Cardiac muscle cell (in vitro differentiated cells and primary cell): Measurements from ENCODE around the gene RNF149. TPM values are rescaled to one million over a fixed set of nuclear protein-coding genes. Genes with fewer than 3 reads are reported as not detected.

Experiments used
- DNase-seq, 2 donors: peaks; one replicate each; pipeline versions ENCODE4 v3.0.0 to v3.0.0-alpha.2; 2010 to 2017; ENCODE audit warnings: low read depth in 1 of 2, low spot score in 1 of 2
- H3K27ac ChIP-seq: fragments of 200-600 bp; sonication (generic); 2 replicates; pipeline ENCODE4 v1.5.1; 2016
- H3K27me3 ChIP-seq: fragments of 200-600 bp; sonication (generic); 2 replicates; pipeline ENCODE4 v1.6.0; 2016; ENCODE audit warnings: control low read depth
- H3K36me3 ChIP-seq: fragments of 200-600 bp; sonication (generic); 2 replicates; pipeline ENCODE4 v1.5.1; 2016; ENCODE audit warnings: control low read depth
- H3K4me1 ChIP-seq: fragments of 200-600 bp; sonication (generic); 2 replicates; pipeline ENCODE4 v1.8.1; 2017; ENCODE audit warnings: low read depth, mild to moderate bottlenecking, mixed run types
- H3K4me3 ChIP-seq: fragments of 200-600 bp; sonication (generic); 2 replicates; pipeline ENCODE4 v1.5.1; 2016; ENCODE audit warnings: mild to moderate bottlenecking
- H3K9me3 ChIP-seq: fragments of 200-600 bp; sonication (generic); 2 replicates; pipeline ENCODE4 v1.5.1; 2017; ENCODE audit warnings: low read depth, mild to moderate bottlenecking, control low read depth
- CTCF ChIP-seq: IDR thresholded peaks from 2 replicates; pipeline ENCODE4 v1.5.1; 2012; ENCODE audit warnings: low read depth, mild to moderate bottlenecking, low read length
- polyA plus RNA-seq: library from polyadenylated mRNA; unstranded; fragments of >200 nt; fragmentation: Nextera tagmentation; extraction: Ambion mirVana; gene quantifications from 2 replicates; pipeline ENCODE4 v1.2.1, GENCODE V29; 2016
- total RNA-seq: library from RNA; depleted of rRNA; stranded (reverse); fragments of >200 nt; gene quantifications from 2 replicates; pipeline ENCODE4 v1.2.3, GENCODE V29; 2016

RNF149 gene
- total and polyA plus RNA-seq, 2 experiments from 2014 or later, result 44.4 to 69.9 TPM

GRCh38 chr2:101344137-101344536 lies 35.6 kb upstream of the RNF149 start:
- Histone ChIP-seq H3K9me3 (no peaks in the 10 kb centered on the region), H3K27me3 (no peaks in the 10 kb centered on the region), H3K4me1 (no peaks in the 10 kb centered on the region), H3K36me3 (no peaks in the 10 kb centered on the region), H3K27ac (no peak overlapping the region), H3K4me3 (no peak overlapping the region)
- TF ChIP-seq CTCF, result no peak
- no peak for DNase-seq

- Histone ChIP-seq H3K27ac (no peak overlapping the region), H3K9me3 (no peaks in the 10 kb centered on the region), H3K27me3 (no peaks in the 10 kb centered on the region), H3K4me3 (no peak overlapping the region), H3K4me1 (no peaks in the 10 kb centered on the region), H3K36me3 (no peaks in the 10 kb centered on the region)
- TF ChIP-seq CTCF, result no peak
- DNase-seq, result no peak
Observed at GRCh38 chr2:101342625-101343008, 34.1 kb upstream of the RNF149 start.

- Histone ChIP-seq H3K4me3 (no peak overlapping the region), H3K9me3 (no peaks in the 10 kb centered on the region), H3K27me3 (no peaks in the 10 kb centered on the region), H3K27ac (no peak overlapping the region), H3K4me1 (no peaks in the 10 kb centered on the region), H3K36me3 (no peaks in the 10 kb centered on the region)
- peak; percentile 83 for TF ChIP-seq CTCF
- DNase-seq, result peak; percentile 79 to 82
Observed at GRCh38 chr2:101341901-101342624, 33.6 kb upstream of the RNF149 start.

- Histone ChIP-seq H3K36me3 (no peaks in the 10 kb centered on the region), H3K9me3 (no peaks in the 10 kb centered on the region), H3K4me1 (no peaks in the 10 kb centered on the region), H3K27ac (no peak overlapping the region), H3K27me3 (no peaks in the 10 kb centered on the region), H3K4me3 (no peak overlapping the region)
- no peak for TF ChIP-seq CTCF
- no peak for DNase-seq
Observed at GRCh38 chr2:101341421-101341820, 32.9 kb upstream of the RNF149 start.

- H3K9me3 ChIP-seq, result no peaks in the 10 kb centered on the region
Observed at GRCh38 chr2:101340141-101340551, 31.6 kb upstream of the RNF149 start.

More at GRCh38 chr2:101340141-101340551, 31.6 kb upstream of the RNF149 start:
- no peaks in the 10 kb centered on the region for H3K36me3 ChIP-seq
- no peak for TF ChIP-seq CTCF
- no peaks in the 10 kb centered on the region for H3K4me1 ChIP-seq
- no peak overlapping the region for H3K4me3 ChIP-seq
- H3K27ac ChIP-seq, result no peak overlapping the region
- peak in 1 of 2 donors; percentile 28 for DNase-seq
- no peaks in the 10 kb centered on the region for H3K27me3 ChIP-seq
